ENCODE measurements around the gene STK32C.
"Not testable (repeated sequence)": the region's sequence is repeated elsewhere in the genome, so short reads cannot be mapped to it uniquely, and the experiment has no call there.

Gene STK32C

DNA sequence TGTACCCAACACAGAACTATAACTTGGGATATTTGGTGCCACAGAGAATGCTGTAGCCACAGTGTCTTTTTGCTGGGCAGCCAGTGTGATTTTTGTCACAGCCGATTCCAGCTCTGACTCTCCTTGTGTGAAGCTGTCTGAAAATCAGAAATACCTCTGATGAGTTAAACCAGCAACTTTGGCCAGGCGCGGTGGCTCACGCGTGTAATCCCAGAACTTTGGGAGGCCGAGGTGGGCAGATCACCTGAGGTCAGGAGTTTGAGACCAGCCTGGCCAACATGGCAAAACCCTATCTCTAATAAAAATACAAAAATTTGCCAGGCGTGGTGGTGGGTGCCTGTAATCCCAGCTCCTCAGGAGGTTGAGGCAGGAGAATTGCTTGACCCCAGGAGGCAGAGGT, 30.1 kb upstream of the STK32C start:
- DNase-seq: not testable (repeated sequence)

DNA sequence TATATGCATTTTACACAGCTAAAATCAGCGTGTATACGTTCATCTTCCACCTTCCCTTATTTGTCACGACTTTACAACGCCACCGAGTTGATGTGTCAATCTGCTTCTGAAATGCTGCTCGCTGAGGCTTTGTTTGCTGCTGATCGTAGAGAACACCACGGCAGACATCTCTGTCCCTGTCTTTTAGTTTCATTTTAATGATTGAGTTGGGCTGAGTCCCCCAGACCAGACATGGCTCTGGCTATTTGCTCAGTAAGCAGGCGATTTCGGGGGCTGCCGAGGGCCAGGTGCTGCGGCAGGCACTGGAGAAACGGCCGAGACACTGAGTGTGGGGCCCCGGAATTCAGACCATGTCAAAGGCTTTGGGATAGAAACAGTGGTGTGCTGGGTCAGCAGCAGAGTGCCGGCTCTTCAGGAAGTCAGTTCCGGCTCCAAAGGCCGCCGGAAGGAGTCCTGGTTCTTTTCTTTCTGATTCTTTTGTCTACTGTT, 29.2 kb upstream of the STK32C start:
- DNase-seq: no peak

DNA sequence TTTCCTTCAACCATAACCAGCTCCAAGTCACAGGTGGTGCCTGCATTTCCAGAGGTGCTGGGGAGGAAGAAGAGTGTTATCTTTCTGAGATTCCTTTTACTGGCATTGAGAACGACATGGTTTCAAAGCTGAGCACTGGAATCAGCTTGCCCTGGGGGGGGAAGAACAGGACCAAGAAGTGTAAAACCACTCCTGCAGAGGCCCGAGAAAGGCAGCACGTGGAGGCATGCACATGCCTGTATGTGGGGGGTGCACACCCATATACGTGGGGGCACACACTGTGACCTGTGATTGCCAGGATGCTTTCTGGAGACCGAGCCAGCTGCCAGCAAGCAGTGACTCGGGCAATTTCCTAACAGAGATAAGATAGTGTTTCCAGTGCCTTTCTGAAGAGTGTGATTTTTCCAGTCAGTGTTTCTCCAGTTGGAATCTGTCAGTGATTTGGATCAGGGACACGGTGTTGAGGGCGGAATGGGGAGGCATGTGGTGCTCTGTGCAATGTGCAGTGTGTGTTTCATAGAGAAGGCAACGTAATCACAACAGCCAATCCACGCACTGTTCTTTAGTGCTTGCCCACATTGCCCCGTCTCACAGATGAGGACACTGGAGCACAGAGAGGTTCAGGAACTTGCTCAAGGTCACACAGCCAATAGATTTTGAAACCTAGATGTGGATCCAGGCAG, 28.5 kb upstream of the STK32C start:
- DNase-seq: no peak

DNA sequence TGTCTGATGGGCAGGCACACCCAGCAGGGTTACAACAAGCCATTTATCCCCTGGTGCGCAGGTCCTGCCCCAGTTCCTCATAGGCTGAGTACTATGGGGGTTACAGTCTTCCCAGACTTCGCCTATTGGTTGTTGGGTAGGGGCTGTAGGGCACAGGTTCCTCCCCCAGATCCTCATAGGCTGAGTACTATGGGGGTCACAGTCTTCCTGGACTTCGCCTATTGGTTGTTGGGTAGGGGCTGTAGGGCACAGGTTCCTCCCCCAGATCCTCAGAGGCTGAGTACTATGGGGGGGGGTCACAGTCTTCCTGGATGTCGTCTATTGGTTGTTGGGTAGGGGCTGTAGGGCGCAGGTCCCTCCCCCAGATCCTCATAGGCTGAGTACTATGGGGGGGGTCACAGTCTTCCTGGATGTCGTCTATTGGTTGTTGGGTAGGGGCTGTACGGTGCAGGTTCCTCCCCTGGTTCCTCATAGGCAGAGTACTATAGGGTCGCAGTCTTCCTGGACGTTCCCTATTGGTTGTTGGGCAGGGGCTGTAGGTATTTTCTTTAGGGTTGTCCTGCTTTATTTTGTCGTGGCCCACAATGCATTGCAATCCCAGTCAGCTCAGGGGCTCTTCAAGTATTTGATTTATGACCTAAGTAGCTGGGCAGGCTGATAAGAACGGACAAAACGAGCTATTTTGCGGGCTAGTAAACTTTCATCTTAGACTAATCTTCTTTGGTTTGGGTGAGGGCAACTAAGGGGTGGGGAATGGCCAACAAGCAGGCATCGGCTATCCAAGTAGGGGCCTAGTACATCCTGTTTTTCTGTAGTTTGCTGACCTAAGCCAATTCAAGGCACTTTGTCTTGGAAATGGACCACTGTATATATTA, 27.7 kb upstream of the STK32C start:
- DNase-seq: no peak

DNA sequence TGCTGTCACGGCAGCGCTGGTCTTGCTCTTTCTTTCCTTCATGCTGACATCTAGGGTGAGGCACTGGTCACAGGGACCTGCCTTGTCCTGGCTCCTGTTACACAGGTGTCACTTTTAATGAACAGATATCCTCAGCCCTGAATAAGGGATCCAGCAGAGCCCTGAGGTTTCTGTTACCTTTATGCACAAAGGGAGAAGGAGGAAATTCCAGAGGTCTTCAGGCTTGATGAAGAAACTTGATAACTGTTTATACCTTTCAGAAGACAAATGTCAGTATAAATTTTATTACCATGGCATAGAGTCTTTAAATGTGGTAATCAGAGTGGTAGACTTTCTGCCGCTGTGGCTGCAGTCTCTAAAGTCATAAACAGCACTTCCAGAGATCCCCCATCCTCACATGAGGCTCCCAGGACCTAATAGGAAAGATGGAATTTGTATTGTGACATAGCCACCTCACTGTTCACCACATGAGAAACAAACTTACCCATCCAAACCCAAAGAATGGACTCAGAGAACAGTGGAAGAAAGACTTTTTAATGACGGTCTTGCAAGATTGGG, 27.0 kb upstream of the STK32C start:
- no peak for DNase-seq

DNA sequence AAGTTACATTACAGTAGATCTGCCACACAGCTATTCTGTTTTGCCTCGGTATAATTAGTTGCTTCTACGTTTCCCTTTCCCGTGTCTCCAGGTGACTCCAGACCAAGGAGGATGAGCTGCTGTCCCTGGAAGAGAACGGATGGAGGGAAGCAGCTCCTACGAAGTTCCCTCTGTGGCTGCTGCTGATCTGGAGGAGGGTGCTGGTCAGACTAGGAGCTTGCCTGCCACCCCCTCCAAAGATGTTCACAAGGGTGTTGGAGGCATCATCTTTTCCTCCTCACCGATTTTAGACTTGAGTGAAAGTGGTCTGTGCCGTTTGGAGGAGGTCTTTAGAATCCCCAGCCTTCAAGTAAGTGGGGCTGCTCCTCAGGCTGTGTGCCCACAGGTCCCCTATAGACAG, 25.6 kb upstream of the STK32C start:
- no peak for DNase-seq

DNA sequence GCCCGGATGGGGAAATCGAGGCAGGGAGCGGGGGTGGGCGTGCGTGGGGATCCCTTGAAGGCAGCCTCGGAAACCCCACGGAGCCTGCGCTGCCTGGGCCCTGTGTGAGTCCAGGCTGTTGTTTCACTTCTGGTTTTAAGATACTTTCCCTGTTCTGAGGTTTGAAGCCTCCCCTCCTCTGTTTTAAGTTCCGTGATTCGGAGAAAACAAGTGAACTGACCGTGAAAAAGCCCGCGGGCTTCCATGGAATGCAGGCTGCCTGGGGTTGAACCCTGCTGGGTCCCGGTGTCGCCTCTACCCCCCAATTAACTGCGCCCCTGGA, 24.6 kb upstream of the STK32C start:
- no peak for DNase-seq

DNA sequence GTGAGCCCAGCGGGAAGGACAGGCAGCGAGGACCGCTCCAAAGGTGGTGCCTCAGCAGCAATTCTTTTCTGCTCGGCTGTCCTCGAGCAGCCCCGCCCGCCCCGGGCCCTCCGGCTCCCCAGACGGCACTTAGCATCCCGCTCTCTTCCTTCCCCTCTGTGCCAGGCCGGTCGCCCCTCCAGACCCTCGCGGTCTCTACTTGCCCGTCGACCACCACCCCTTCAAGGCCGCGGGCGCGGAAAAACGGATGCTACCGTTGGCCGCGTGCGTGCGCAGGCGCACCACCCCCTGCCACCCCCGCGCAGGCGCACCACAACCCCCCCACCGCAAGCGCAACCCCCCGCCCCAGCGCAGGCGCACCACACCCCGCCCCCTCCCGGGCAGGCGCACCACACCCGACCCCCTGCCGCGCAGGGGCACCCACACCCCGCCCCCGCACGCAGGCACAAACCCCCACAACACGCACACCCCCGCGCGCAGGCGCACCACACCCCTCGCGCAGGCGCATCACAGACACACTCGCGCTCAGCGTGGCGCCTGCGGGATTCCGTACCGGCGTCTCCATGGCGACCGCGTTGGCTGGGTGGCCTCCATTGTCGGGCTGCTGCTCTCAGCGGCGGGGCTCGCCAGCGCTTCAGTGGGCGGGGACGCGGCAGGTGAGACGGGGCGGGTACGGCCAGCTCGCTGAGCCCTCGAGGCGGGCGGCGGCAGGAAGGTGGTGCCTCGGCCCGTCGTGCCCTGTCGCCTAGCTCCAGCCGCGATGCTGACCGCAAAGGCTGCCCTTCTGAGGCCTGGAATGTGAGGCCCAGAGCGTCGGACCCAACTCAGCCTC, 24.1 kb upstream of the STK32C start, which contains the start of gene LRRC27:
Gene LRRC27, plus strand, starts transcription at position 593 of the 832 bp plus-strand sequence. CDS start 1,332 bp downstream, outside the sequence.
- DNase-seq: peak; percentile 85

DNA sequence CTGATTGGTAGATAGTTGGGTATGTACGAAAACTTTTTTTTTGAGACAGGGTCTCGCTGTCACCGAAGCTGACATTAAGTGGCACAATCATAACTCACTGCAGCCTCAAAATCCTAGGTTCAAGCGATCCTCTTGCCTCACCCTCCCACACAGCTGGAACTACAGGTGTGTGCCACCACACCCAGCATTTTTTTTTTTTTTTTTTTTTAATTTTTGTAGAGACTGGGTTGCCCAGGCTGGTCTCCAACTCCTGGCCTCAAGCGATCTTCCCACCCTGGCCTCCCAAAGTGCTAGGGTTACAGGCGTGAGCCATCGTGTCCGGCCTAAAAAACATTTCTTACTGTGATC, 22.7 kb upstream of the STK32C start:
- no peak for DNase-seq

DNA sequence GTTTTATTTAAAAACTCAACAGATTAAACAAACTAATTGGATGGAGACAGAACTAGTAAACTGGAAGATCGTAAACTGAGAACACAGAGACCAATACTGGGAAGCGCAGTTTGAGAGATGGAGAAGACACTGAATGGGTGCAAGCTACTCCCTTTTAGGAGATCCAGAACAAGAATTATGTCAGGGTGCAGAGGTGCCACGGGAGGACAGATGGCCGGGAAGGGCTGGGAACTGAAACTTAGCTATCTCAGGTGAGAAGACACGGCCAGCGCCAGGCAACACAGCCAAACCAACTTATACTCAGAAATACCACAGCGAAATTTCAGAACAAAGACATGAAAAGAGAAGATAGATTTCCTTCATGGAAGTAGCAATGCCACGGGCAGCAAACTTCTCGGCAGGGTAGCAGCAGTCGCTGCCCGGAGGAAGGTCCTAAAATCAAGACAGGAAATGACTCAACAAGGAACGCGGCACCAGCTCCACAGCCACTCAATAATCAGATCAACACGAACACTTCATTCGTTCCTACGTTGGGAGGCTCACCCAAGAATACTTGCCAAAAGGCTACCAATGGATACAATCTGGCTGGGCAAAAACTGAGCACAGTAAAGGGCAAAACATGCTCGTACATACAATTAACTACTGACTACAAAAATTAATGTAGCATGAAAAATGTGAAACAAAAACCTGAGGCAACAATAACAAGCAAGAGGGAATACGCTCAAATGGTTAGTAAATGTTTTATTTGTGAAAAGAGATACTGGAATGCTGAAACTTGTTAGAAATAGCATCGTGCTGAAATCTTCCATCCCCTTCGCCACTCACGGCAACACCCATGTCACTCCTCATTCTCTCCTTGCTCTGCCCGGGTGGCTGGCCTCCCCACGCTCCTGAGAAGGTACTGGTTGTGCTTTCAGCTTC, 22.1 kb upstream of the STK32C start:
- DNase-seq: no peak

DNA sequence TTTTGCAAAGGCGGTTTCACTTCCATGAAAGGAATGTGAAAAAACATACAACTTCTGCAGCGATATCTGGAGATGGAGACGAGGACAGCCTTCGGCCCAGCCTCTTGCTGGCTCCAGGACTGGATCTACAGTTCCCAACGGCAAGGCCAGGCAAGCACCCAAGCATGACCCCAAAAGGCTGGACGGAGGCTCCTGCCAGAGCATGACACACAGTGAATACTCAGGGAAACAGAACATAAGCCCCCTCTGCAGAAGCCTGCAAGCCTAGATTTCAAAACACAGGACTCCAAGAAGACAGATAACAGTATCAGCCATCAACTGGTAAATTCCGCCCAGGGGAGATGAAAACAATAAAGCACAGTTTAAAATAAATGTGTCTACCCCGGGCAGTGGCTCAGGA, 21.0 kb upstream of the STK32C start:
- DNase-seq: no peak

DNA sequence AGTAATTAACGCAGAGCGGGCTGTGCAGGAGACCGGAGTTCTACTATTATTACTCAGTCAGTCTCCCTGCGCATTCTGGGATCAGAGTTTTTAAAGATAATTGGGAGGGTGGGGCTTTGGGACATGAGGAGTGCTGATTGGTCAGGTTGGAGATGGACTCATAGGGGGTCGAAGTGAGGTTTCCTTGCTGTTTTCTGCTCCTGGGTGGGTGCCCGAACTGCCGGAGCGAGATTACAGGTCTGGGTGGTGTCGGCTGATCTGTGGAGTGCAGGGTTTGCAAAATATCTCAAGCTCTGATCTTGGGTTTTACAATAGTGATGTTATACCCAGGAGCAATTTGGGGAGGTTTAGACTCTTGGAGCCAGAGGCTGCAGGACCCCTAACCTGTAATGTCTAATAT, 20.4 kb upstream of the STK32C start:
- DNase-seq: no peak

DNA sequence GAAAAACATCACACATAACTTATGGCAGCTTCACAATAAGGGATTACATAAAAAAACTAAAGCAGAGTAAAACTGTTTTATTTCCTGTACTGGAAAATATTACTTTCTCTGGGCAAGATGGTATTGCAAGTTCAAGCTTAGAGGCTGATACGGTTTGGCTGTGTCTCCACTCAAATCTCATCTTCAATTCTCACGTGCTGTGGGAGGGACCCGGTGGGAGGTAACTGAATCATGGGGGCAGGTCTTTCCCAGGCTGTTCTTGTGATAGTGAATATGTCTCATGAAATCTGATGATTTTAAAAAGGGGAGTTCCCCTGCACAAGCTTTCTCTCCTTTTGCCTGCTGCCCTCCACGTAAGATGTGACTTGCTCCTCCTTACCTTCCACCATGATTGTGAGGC, 19.2 kb upstream of the STK32C start:
- no peak for DNase-seq

DNA sequence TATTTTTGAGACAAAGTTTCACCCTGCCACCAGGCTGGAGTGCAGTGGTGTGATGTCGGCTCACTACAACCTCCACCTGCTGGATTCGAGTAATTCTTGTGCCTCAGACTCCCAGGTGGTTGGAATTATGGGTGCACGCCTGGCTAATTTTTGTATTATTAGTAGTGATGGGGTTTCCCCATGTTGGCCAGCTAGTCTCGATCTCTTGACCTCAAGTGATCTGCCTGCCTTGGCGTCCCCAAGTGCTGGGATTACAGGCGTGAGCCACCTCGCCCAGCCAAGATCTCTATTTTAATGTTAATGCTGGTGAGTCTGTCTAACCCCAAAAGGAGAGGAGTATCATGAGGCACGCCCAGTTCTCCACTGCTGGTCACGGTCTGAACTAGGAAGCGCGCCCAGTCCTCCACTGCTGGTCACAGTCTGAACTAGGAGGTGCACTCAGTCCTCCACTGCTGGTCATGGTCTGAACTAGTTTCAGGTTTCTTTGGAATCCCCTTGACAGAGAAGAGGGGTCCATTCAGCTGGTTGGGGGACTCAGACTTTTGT, 18.7 kb upstream of the STK32C start:
- DNase-seq: no peak

DNA sequence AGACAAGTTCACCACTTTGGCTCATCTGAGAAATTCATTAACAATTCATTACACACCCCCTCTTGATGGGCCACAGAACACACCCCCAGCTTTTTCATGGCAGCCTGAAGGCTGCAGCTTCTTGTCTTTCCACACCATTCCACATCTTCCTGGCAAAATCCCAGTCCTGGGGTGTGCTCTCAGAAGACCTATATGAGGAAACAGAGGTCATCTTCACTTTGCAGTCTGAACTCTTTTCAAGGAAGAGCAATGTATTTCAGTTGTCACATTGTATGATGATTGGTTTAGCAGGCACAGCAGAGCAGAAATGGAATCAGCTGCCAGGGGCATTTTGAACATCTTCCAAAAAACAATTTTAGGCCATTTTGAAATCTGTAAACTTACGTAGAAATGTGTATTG, 16.4 kb upstream of the STK32C start:
- no peak for DNase-seq

DNA sequence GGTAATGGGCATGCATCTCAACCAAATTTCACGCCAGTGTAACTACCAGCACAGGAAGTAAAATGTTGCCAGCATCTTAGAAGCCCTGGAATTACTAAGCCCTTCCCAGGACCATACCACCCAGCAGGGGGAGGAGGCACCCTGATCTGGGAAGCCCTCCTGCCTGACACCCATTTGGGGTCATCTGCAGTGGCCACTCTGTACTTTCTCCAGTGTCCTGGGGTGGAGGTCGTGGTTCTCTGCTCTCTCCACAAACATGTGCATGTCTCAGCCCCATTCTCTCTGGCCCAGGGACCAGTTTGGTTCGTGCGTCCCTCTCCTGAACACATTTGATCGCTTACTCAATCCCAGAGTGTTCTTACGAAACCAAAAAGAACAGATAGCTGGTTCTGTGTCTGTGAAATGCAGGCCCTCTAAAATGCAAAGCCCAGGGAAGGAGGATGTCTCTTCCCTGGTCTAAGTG, 14.9 kb upstream of the STK32C start:
- DNase-seq: no peak

DNA sequence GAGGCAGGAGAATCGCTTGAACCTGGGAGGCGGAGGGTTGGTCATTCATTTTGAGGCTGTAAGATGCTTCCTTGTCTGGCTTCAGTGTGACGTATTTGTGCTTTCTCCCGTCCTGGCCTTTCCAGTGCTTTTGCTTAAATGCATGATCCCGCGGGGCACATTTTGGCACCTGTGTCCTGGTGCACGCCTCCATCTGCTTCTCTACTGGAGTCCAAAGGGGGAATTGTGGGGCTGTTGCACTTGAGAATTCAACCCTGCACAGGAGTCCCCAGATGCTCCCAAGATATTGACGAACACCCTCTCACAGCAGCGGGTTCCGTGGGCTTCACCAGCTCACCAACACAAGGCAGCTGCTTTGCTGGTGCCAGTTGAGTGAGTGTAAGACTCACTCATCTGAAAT, 14.0 kb upstream of the STK32C start:
- DNase-seq: peak; percentile 46

DNA sequence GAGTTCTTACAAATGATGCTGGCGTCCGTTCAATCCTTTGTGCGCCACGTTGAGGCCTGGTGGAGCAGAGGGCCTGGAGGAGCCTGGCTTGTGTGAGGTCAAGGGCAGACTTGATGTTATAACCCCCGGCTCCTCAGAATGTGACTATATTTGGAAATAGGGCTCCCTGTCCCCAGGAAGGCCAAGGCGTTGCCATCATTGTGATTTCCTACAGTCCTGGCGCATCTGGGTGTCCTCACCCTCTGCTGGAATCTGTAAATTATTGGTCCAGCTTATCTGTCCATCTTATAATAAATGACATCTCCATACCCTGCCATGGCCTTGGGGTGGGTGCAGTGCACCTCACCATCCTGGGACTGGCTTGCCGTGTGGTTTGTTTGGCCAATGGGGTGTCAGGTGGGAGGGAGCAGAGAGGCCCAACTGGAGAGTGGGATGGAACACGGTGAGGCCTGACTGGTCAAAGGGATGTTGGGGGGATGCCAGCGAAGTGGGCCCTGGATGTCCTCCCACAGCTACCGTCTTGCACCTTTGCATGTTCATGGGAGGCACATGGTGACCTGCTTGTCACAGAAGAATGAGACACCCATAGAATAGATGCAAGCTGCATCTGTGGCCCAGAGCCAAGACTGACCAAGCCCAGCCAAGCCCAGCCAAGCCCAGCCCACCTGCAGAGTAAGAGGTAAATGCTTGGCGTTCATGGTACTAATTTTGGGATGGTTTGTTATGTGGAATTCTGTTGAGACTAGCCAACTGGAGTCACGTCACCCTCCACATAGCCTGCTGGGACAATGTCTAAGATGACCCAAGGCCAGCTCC, 13.1 kb upstream of the STK32C start:
- DNase-seq: no peak

DNA sequence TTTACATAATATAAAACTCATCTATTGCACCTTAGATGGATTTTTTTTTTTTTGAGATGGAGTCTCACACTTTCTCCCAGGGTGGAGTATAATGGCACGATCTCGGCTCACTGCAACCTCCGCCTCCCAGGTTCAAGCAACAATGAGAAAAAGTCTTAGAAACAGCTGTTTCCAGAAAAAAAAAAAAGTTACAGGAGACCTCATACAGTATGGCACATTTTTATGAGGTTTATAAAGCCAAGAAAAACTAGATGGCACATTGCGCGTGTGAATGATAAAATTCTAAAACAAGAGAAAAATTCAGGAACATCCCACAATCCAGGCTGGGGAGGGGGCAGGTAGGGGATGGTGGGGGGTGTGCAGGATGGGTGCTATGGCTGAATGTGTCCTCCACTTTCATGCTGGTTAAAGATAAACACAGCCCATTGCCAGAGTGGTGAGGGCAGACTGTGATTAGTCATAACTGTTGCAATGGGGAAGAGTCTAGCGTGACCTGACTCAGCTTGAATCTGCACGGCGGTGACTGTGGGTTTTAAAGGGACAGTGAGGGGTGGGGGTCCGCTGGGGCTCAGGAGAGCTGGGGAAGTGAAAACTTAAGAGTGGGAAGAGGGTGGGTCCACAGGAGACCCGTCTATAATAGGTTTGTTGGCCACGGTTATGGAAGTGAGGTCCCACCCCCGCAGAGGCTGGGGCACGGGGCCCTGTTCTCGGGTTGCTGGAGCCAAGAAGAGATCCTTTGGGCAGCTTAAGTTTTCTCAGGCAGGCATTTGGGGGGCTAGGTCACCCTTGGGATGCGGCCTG, 12.3 kb upstream of the STK32C start:
- DNase-seq: no peak

DNA sequence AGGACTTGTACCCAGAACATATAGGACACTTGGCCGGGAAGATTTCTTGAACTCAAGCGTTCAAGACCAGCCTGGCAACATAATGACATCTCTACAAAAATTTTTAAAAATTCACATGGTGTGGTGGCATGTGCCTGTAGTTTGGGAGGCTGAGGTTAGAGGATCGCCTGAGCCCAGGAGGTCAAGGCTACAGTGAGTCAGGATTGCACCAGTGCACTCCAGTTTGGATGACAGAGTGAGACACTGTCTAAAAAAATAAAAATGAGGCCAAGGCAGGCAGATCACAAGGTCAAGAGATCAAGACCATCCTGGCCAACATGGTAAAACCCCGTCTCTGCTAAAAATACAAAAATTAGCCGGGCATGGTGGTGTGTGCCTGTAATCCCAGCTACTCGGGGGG, 9.7 kb upstream of the STK32C start:
- DNase-seq: not testable (repeated sequence)

Data from NCI-H2171 (cell line).